ENCODE data around the gene AK1.

AK1 gene

GRCh38 chr9:127909839-127910273, 32.4 kb upstream of the AK1 start:
- no peak for TF ChIP-seq CTCF (IDR thresholded peaks at IDR 0.05; ENCODE audit: low read depth, low read length)
- H3K4me3 ChIP-seq (replicated peaks in 1 of 2; ENCODE audit: low read depth in 2 of 2, low read length in 2 of 2), result no peak overlapping the region
- DNase-seq (ENCODE audit: low read depth in 2 of 2), result no peak

GRCh38 chr9:127908660-127908926, 31.1 kb upstream of the AK1 start:
- TF ChIP-seq CTCF (IDR thresholded peaks at IDR 0.05; ENCODE audit: low read depth, low read length), result no peak
- H3K4me3 ChIP-seq (replicated peaks in 1 of 2; ENCODE audit: low read depth in 2 of 2, low read length in 2 of 2), result no peak overlapping the region
- no peak for DNase-seq (ENCODE audit: low read depth in 2 of 2)

- H3K4me3 ChIP-seq (replicated peaks in 1 of 2; ENCODE audit: low read depth in 2 of 2, low read length in 2 of 2), result no peak overlapping the region
- TF ChIP-seq CTCF (IDR thresholded peaks at IDR 0.05; ENCODE audit: low read depth, low read length), result no peak
- no peak for DNase-seq (ENCODE audit: low read depth in 2 of 2)
These were observed 30.6 kb upstream of the AK1 start for GRCh38 chr9:127907867-127908659.

GRCh38 chr9:127905788-127906191, 28.3 kb upstream of the AK1 start:
- no peak overlapping the region for H3K4me3 ChIP-seq (replicated peaks in 1 of 2; ENCODE audit: low read depth in 2 of 2, low read length in 2 of 2)
- DNase-seq (ENCODE audit: low read depth in 2 of 2), result no peak
- no peak for TF ChIP-seq CTCF (IDR thresholded peaks at IDR 0.05; ENCODE audit: low read depth, low read length)

GRCh38 chr9:127905004-127905728, 27.7 kb upstream of the AK1 start:
- H3K4me3 ChIP-seq (replicated peaks in 1 of 2; ENCODE audit: low read depth in 2 of 2, low read length in 2 of 2), result no peak overlapping the region
- no peak for TF ChIP-seq CTCF (IDR thresholded peaks at IDR 0.05; ENCODE audit: low read depth, low read length)
- no peak for DNase-seq (ENCODE audit: low read depth in 2 of 2)

- no peak overlapping the region for H3K4me3 ChIP-seq (replicated peaks in 1 of 2; ENCODE audit: low read depth in 2 of 2, low read length in 2 of 2)
- peak in 1 of 2 donors; percentile 44 for DNase-seq (ENCODE audit: low read depth in 2 of 2)
- no peak for TF ChIP-seq CTCF (IDR thresholded peaks at IDR 0.05; ENCODE audit: low read depth, low read length)
These were observed 27.1 kb upstream of the AK1 start for GRCh38 chr9:127904561-127905003.
